GM23338 (cell line): ENCODE results near the gene SGCD. TPM values are rescaled to one million over a fixed set of nuclear protein-coding genes. Genes with fewer than 3 reads are reported as not detected.

Experiments
- ATAC-seq: fragments of 200-7000 bp; cut with Tn5 transposase; 3 replicates; pipeline ENCODE4 v1.9.1; 2020
- DNase-seq: peaks from one replicate; pipeline ENCODE4 v3.0.0-alpha.2; 2015; ENCODE audit warnings: low spot score
- H2AFZ ChIP-seq: fragments of 200-600 bp; sonication (generic); 2 replicates; pipeline ENCODE4 v1.8.0; 2016; ENCODE audit warnings: antibody characterized with exemption, mild to moderate bottlenecking, moderate library complexity
- H3F3A ChIP-seq: fragments of 200-600 bp; sonication (generic); replicated peaks from 2 replicates; pipeline ENCODE4 v1.8.0; 2017; ENCODE audit warnings: antibody characterized with exemption, mixed run types, low read depth
- H3K27ac ChIP-seq: fragments of 200-600 bp; sonication (generic); 2 replicates; pipeline ENCODE4 v1.6.1; 2016; ENCODE audit warnings: low read depth
- H3K27me3 ChIP-seq: fragments of 200-600 bp; sonication (generic); 2 replicates; pipeline ENCODE4 v1.8.0; 2016; ENCODE audit warnings: mild to moderate bottlenecking, mixed run types, moderate library complexity; ENCODE audit not compliant: insufficient read depth
- H3K36me3 ChIP-seq: fragments of 200-600 bp; sonication (generic); 2 replicates; pipeline ENCODE4 v1.8.0; 2016; ENCODE audit warnings: mild to moderate bottlenecking; ENCODE audit not compliant: insufficient read depth
- H3K4me1 ChIP-seq: fragments of 200-600 bp; sonication (generic); 2 replicates; pipeline ENCODE4 v1.8.0; 2016; ENCODE audit warnings: mild to moderate bottlenecking, moderate library complexity; ENCODE audit not compliant: insufficient read depth
- H3K4me2 ChIP-seq: fragments of 200-600 bp; sonication (generic); 2 replicates; pipeline ENCODE4 v1.7.1; 2017; ENCODE audit warnings: mixed run types
- H3K4me3 ChIP-seq: fragments of 200-600 bp; sonication (generic); 2 replicates; pipeline ENCODE4 v1.6.1; 2016; ENCODE audit warnings: mixed run types
- H3K79me2 ChIP-seq: fragments of 200-600 bp; sonication (generic); replicated peaks from 2 replicates; pipeline ENCODE4 v1.8.0; 2017; ENCODE audit warnings: mild to moderate bottlenecking; ENCODE audit not compliant: insufficient read depth
- H3K9me2 ChIP-seq: fragments of 200-600 bp; sonication (generic); 2 replicates; pipeline ENCODE4 v1.8.0; 2017; ENCODE audit not compliant: insufficient read depth
- H4K20me1 ChIP-seq: fragments of 200-600 bp; sonication (generic); replicated peaks from 2 replicates; pipeline ENCODE4 v1.8.0; 2017; ENCODE audit warnings: mild to moderate bottlenecking; ENCODE audit not compliant: insufficient read depth
- H3K27ac Mint-ChIP-seq: 2 replicates; pipeline ENCODE4 v1.8.0; 2020; ENCODE audit warnings: inconsistent platforms, mild to moderate bottlenecking, moderate library complexity, mixed read lengths
- H3K27me3 Mint-ChIP-seq: 3 replicates; pipeline ENCODE4 v1.8.0; 2022; ENCODE audit warnings: low read depth, mild to moderate bottlenecking, moderate library complexity, mixed read lengths, inconsistent platforms; ENCODE audit not compliant: insufficient read depth, poor library complexity
- H3K36me3 Mint-ChIP-seq: 3 replicates; pipeline ENCODE4 v1.8.0; 2021; ENCODE audit warnings: low read depth, mild to moderate bottlenecking, inconsistent platforms, moderate library complexity, mixed read lengths
- H3K4me1 Mint-ChIP-seq: 3 replicates; pipeline ENCODE4 v1.8.0; 2020; ENCODE audit warnings: mild to moderate bottlenecking, inconsistent platforms, mixed read lengths
- H3K4me3 Mint-ChIP-seq: 3 replicates; pipeline ENCODE4 v1.8.0; 2021; ENCODE audit warnings: moderate library complexity, mild to moderate bottlenecking, inconsistent platforms, mixed read lengths
- H3K9me3 Mint-ChIP-seq: 3 replicates; pipeline ENCODE4 v1.8.0; 2020; ENCODE audit warnings: moderate library complexity, mild to moderate bottlenecking, inconsistent platforms, mixed read lengths
- CTCF ChIP-seq, 2 experiments: fragments of 200-600 bp in 1 of 2; sonication (generic) in 1 of 2; conservative IDR thresholded peaks; 2 replicates each; pipeline versions ENCODE4 v1.5.1 to v1.6.1; 2016 to 2017; ENCODE audit warnings: antibody characterized with exemption in 2 of 2, low read depth in 2 of 2, mild to moderate bottlenecking in 2 of 2, moderate library complexity in 1 of 2
- ETS1 ChIP-seq: IDR thresholded peaks from 2 replicates; pipeline ENCODE4 v1.6.1; 2016; ENCODE audit warnings: antibody characterized with exemption
- EZH2 ChIP-seq: fragments of 200-600 bp; sonication (generic); IDR thresholded peaks from one replicate; pipeline ENCODE4 v1.8.0; 2017; ENCODE audit warnings: antibody characterized with exemption, mild to moderate bottlenecking, low read depth; ENCODE audit not compliant: unreplicated experiment
- EZH2phosphoT487 ChIP-seq: fragments of 200-600 bp; sonication (generic); IDR thresholded peaks from one replicate; pipeline ENCODE4 v1.8.1; 2018; ENCODE audit warnings: antibody characterized with exemption; ENCODE audit not compliant: unreplicated experiment
- ZNF114 ChIP-seq: fragments of 250-450 bp; sonication (Bioruptor Pico); IDR thresholded peaks from 2 replicates; pipeline ENCODE4 v1.5.0; 2020; ENCODE audit warnings: mild to moderate bottlenecking, moderate library complexity
- ZNF331 ChIP-seq: fragments of 250-450 bp; sonication (Bioruptor Pico); IDR thresholded peaks from 2 replicates; pipeline ENCODE4 v1.5.0; 2020; ENCODE audit warnings: low read depth, mild to moderate bottlenecking, moderate library complexity
- polyA plus RNA-seq: library from polyadenylated mRNA; unstranded; fragments of >200 nt; fragmentation: Nextera tagmentation; extraction: Ambion mirVana; gene quantifications from 2 replicates; pipeline ENCODE4 v1.2.1, GENCODE V29; 2016
- total RNA-seq: library from RNA; depleted of rRNA; stranded (reverse); fragments of >200 nt; shearing (Covaris generic); gene quantifications from 2 replicates; pipeline ENCODE4 v1.2.3, GENCODE V29; 2014
- TF ChIP-seq, protein P1 (sequence below): IDR thresholded peaks from one replicate; pipeline ENCODE4 v1.6.1; 2018; ENCODE audit warnings: antibody characterized with exemption; ENCODE audit not compliant: unreplicated experiment
- TF ChIP-seq, protein P2 (sequence below): fragments of 250-450 bp; sonication (Bioruptor Pico); IDR thresholded peaks from 2 replicates; pipeline ENCODE4 v1.5.0; 2020; ENCODE audit warnings: mild to moderate bottlenecking, moderate library complexity

Gene SGCD
- total and polyA plus RNA-seq, 2 experiments from 2014 or later = 0.03 to 0.05 TPM

DNA sequence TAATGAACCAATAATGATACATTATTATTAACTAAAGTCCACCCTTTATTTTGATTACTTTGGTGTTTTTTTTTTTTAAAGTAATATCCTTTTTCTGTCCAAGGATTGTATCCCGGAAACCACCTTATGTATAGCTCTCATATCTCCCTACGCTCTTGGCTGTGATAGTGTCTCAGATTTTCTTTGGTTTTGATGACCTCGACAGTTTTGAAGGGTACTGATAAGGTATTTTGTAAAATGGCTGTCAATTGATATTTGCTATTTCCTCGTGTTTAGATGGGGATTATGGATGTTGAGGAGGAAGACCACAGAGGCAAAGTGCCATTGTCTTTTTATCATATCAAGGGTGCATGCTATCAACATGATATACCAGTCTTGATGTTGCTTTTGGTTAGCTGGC lies 259.0 kb downstream of the SGCD start (continued):
- TF ChIP-seq, protein P1, sequence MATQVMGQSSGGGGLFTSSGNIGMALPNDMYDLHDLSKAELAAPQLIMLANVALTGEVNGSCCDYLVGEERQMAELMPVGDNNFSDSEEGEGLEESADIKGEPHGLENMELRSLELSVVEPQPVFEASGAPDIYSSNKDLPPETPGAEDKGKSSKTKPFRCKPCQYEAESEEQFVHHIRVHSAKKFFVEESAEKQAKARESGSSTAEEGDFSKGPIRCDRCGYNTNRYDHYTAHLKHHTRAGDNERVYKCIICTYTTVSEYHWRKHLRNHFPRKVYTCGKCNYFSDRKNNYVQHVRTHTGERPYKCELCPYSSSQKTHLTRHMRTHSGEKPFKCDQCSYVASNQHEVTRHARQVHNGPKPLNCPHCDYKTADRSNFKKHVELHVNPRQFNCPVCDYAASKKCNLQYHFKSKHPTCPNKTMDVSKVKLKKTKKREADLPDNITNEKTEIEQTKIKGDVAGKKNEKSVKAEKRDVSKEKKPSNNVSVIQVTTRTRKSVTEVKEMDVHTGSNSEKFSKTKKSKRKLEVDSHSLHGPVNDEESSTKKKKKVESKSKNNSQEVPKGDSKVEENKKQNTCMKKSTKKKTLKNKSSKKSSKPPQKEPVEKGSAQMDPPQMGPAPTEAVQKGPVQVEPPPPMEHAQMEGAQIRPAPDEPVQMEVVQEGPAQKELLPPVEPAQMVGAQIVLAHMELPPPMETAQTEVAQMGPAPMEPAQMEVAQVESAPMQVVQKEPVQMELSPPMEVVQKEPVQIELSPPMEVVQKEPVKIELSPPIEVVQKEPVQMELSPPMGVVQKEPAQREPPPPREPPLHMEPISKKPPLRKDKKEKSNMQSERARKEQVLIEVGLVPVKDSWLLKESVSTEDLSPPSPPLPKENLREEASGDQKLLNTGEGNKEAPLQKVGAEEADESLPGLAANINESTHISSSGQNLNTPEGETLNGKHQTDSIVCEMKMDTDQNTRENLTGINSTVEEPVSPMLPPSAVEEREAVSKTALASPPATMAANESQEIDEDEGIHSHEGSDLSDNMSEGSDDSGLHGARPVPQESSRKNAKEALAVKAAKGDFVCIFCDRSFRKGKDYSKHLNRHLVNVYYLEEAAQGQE = no peak

GRCh38 chr5:156587012-156587411 lies 260.0 kb downstream of the SGCD start:
- no peak overlapping the region for H3K4me3 Mint-ChIP-seq
- DNase-seq (no peak), ATAC-seq (no peak)
- no peaks in the 10 kb centered on the region for H3K27me3 Mint-ChIP-seq
- no peaks in the 10 kb centered on the region for H3K36me3 Mint-ChIP-seq
- peak overlapping the region; percentile 44; the same call in 1 of the 2 replicates for H2AFZ ChIP-seq
- no peak overlapping the region for H3K27ac ChIP-seq
- no peak overlapping the region for H3K4me3 ChIP-seq
- no peaks in the 10 kb centered on the region for H3K27me3 ChIP-seq
- no peaks in the 10 kb centered on the region for H3K36me3 ChIP-seq
- H3K4me2 ChIP-seq = no peak overlapping the region
- no peaks in the 10 kb centered on the region for H3K9me3 Mint-ChIP-seq
- peaks cover 10% of the 10 kb centered on the region; the same call in 1 of the 2 replicates for H3K9me2 ChIP-seq
- no peaks in the 10 kb centered on the region for H3K4me1 ChIP-seq
- H4K20me1 ChIP-seq = no peaks in the 10 kb centered on the region
- no peaks in the 10 kb centered on the region for H3F3A ChIP-seq
- no peaks in the 10 kb centered on the region for H3K79me2 ChIP-seq
- H3K4me1 Mint-ChIP-seq = no peaks in the 10 kb centered on the region
- H3K27ac Mint-ChIP-seq = no peak overlapping the region
- TF ChIP-seq EZH2phosphoT487 (no peak), CTCF (conservative IDR thresholded peaks at IDR 0.05; ENCODE audit: low read depth in 2 of 2) (no peak), ZNF331 (CRISPR knock-in tag) (no peak), EZH2 (no peak), ETS1 (no peak), ZNF114 (CRISPR knock-in tag) (no peak)
- TF ChIP-seq, protein P1 = no peak
- TF ChIP-seq, protein P2, sequence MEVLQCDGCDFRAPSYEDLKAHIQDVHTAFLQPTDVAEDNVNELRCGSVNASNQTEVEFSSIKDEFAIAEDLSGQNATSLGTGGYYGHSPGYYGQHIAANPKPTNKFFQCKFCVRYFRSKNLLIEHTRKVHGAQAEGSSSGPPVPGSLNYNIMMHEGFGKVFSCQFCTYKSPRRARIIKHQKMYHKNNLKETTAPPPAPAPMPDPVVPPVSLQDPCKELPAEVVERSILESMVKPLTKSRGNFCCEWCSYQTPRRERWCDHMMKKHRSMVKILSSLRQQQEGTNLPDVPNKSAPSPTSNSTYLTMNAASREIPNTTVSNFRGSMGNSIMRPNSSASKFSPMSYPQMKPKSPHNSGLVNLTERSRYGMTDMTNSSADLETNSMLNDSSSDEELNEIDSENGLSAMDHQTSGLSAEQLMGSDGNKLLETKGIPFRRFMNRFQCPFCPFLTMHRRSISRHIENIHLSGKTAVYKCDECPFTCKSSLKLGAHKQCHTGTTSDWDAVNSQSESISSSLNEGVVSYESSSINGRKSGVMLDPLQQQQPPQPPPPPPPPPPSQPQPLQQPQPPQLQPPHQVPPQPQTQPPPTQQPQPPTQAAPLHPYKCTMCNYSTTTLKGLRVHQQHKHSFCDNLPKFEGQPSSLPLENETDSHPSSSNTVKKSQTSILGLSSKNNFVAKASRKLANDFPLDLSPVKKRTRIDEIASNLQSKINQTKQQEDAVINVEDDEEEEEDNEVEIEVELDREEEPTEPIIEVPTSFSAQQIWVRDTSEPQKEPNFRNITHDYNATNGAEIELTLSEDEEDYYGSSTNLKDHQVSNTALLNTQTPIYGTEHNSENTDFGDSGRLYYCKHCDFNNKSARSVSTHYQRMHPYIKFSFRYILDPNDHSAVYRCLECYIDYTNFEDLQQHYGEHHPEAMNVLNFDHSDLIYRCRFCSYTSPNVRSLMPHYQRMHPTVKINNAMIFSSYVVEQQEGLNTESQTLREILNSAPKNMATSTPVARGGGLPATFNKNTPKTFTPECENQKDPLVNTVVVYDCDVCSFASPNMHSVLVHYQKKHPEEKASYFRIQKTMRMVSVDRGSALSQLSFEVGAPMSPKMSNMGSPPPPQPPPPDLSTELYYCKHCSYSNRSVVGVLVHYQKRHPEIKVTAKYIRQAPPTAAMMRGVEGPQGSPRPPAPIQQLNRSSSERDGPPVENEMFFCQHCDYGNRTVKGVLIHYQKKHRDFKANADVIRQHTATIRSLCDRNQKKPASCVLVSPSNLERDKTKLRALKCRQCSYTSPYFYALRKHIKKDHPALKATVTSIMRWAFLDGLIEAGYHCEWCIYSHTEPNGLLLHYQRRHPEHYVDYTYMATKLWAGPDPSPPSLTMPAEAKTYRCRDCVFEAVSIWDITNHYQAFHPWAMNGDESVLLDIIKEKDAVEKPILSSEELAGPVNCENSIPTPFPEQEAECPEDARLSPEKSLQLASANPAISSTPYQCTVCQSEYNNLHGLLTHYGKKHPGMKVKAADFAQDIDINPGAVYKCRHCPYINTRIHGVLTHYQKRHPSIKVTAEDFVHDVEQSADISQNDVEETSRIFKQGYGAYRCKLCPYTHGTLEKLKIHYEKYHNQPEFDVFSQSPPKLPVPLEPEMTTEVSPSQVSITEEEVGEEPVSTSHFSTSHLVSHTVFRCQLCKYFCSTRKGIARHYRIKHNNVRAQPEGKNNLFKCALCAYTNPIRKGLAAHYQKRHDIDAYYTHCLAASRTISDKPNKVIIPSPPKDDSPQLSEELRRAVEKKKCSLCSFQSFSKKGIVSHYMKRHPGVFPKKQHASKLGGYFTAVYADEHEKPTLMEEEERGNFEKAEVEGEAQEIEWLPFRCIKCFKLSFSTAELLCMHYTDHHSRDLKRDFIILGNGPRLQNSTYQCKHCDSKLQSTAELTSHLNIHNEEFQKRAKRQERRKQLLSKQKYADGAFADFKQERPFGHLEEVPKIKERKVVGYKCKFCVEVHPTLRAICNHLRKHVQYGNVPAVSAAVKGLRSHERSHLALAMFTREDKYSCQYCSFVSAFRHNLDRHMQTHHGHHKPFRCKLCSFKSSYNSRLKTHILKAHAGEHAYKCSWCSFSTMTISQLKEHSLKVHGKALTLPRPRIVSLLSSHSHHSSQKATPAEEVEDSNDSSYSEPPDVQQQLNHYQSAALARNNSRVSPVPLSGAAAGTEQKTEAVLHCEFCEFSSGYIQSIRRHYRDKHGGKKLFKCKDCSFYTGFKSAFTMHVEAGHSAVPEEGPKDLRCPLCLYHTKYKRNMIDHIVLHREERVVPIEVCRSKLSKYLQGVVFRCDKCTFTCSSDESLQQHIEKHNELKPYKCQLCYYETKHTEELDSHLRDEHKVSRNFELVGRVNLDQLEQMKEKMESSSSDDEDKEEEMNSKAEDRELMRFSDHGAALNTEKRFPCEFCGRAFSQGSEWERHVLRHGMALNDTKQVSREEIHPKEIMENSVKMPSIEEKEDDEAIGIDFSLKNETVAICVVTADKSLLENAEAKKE (CRISPR knock-in tag) = no peak
